Pancreas (tissue), 10 donors: ENCODE measurements around the gene HDAC5. TPM values are rescaled to one million over a fixed set of nuclear protein-coding genes. Genes with fewer than 3 reads are reported as not detected.

ENCODE experiments used
- ATAC-seq, 4 donors: fragments of 200-7000 bp; cut with Tn5 transposase; one replicate each; pipeline versions ENCODE4 v1.8.0 to v1.9.1; 2020; ENCODE audit warnings: mild to moderate bottlenecking in 4 of 4, moderate library complexity in 4 of 4
- DNase-seq, 6 donors: peaks; one replicate each; pipeline ENCODE4 v3.0.0-alpha.2; 2020
- FAIRE-seq: peaks from 2 replicates; lab custom pipeline; 2012; peaks lifted over from hg19 to GRCh38; lab: Jason Lieb, UNC
- H3K27ac ChIP-seq, 4 donors: fragments of 200-600 bp; sonication (generic); 1 replicate in 3 of 4; 2 replicates in 1 of 4; pipeline versions ENCODE4 v1.5.0 to v1.8.0; 2020
- H3K27me3 ChIP-seq, 4 donors: fragments of 200-600 bp; one replicate each; pipeline ENCODE4 v1.8.0; 2021
- H3K36me3 ChIP-seq, 3 donors: fragments of 200-600 bp; sonication (generic) in 1 of 3; one replicate each; pipeline versions ENCODE4 v1.5.0 to v1.8.0; 2020 to 2021
- H3K4me1 ChIP-seq, 3 donors: fragments of 200-600 bp; one replicate each; pipeline ENCODE4 v1.8.0; 2021
- H3K4me3 ChIP-seq, 4 donors: fragments of 200-600 bp; sonication (generic) in 2 of 4; one replicate each; pipeline versions ENCODE4 v1.5.0 to v1.8.0; 2020 to 2021
- H3K9me3 ChIP-seq, 4 donors: fragments of 200-600 bp; one replicate each; pipeline ENCODE4 v1.8.0; 2021
- CTCF ChIP-seq, 4 donors: fragments of 200-600 bp; sonication (generic) in 3 of 4; IDR thresholded peaks; one replicate each; pipeline versions ENCODE4 v1.5.0 to v1.8.0; 2021; ENCODE audit warnings: antibody characterized with exemption in 4 of 4
- WGBS, 2 donors: extraction: QIAGEN DNeasy Blood & Tissue Kit; methylation state at CpG; one replicate each; pipeline ENCODE4 v1.1.7; 2013; 5-methylcytosine and 5-hydroxymethylcytosine counted together
- intact Hi-C, 3 donors: fragments of 100-400 bp; cut with DNase I; formaldehyde crosslinking; loops; one replicate each; pipeline versions ENCODE4 v1.11.1 to v1.14.2; 2022
- polyA plus RNA-seq, 2 donors: library from polyadenylated mRNA; stranded (reverse); fragments of 200-250 nt; gene quantifications; one replicate each; pipeline ENCODE4 v1.2.3, GENCODE V29; 2013
- total RNA-seq, 6 donors: library from RNA; stranded (reverse); fragmentation: NEBNext Ultra II Directional in 4 of 6; extraction: Animal tissue kit (Norgen Biotek cat#: 25700) in 4 of 6; gene quantifications; one replicate each; pipeline versions ENCODE4 v1.2.1 to v1.2.4, GENCODE V29; 2021 to 2023
- donor health status: healthy with polysubstance abuse.
- donor health status: DM: no; HTN: no; CAD: no; lungs with moderate emphysema.
- donor health status: DM: no; HTN: no; CAD: no.
- donor health status: control.
- donor health status: control.
- donor health status: Bipolar disorder and iron deficiency.
- donor health status: DM: yes; HTN: yes; CAD: no.
- donor health status: DM: no; HTN: no; CAD: no.
- donor health status: DM: no; HTN: no; CAD: no.
- donor health status: DM: yes; HTN: yes; CAD: no.

The HDAC5 gene
- total RNA-seq (10 to 100 TPM; 10.9 to 32.1 (median 16.1) TPM), polyA plus RNA-seq (10 to 100 TPM; 25.8 to 38.1 TPM)

DNA sequence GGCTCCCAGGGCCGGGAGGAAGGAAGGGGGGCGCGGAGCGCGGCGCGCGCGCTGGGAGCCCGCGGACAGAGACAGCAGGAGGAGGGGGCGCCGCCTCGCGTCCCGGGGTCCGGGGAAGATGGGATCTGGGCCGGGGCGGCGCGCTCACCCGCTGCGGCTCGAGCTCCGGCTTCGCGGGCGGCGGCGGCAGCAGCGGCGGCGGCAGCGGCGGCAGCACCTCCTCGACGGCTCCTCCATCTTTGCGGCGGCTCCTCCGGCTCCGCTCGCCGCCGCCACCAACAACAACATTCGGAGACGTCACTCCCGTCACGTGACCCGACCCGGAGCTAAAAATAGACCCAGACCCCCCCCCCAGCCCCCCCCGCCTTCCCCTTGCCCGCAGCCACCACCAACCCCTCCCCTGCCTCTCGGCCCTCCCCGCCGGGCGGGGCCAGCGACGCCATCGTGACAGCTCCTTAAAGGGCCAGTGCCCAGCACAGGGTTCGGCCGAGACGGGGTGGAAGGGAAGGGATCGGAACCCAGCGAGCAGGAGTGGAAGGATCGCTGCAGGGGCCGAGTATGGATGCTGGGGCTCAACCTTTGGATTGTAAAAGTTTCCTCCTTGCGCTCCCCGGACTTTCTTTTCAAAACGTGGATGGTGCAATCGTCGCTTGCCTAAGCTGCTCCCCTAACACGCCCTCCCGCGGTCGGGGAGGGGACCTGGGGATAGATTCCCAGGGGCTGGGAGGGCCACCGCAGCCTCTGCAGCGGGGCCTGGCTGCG lies at the start of gene HDAC5:
Gene HDAC5, minus strand, starts transcription at position 286 of the 762 bp plus-strand sequence. CDS start 6,126 bp downstream, outside the sequence.
- no peak for FAIRE-seq
- Histone ChIP-seq H3K27ac (peak within 1 kb of the TSS; percentile 74 to 88 (median 81)), H3K4me1 (peaks cover 0 to 6% (median 6%) of the 10 kb centered on the region in 3 donors)

GRCh38 chr17:44171931-44172455 lies 48.6 kb upstream of the HDAC5 start:
- ATAC-seq (no peak), FAIRE-seq (no peak), DNase-seq (peak in 1 of 6 donors; percentile 69)
- H3K27ac ChIP-seq: no peak overlapping the region
- intact Hi-C loops: no loop called here
- no peaks in the 10 kb centered on the region for H3K9me3 ChIP-seq
- H3K4me3 ChIP-seq: no peak overlapping the region
- WGBS, 2 donors: 70 to 73% methylated on average over 17 of the region's 17 CpGs
- no peak for TF ChIP-seq CTCF (IDR thresholded peaks at IDR 0.05)
- peaks cover 0 to 6% (median 5%) of the 10 kb centered on the region in 3 donors for H3K4me1 ChIP-seq
- H3K36me3 ChIP-seq: peaks cover 0 to 4% (median 0%) of the 10 kb centered on the region in 3 donors
- H3K27me3 ChIP-seq: no peaks in the 10 kb centered on the region

More for the DNA sequence above, at the start of gene HDAC5:
- DNase-seq (peak; percentile 95 to 98 (median 96)), ATAC-seq (peak; percentile 97 to 99 (median 97))
- intact Hi-C loops: no loop called here
- H3K4me3 ChIP-seq: peak within 1 kb of the TSS; percentile 92 to 100 (median 97)
- no peaks in the 10 kb centered on the region for H3K9me3 ChIP-seq
- no peaks in the 10 kb centered on the region for H3K36me3 ChIP-seq
- WGBS, 2 donors: 1% methylated on average over 50 to 76 of the region's 78 CpGs
- peak in 2 of 4 donors; percentile 7 to 35 for TF ChIP-seq CTCF (IDR thresholded peaks at IDR 0.05)
- H3K27me3 ChIP-seq: no peaks in the 10 kb centered on the region

- DNase-seq: peak; percentile 54 to 87 (median 70)
Observed at GRCh38 chr17:44170499-44171201, 47.2 kb upstream of the HDAC5 start, which contains the start of gene ASB16. Gene ASB16, plus strand, starts transcription at chr17:44170704. Its CDS starts 86 bp downstream, at chr17:44170790.

DNA sequence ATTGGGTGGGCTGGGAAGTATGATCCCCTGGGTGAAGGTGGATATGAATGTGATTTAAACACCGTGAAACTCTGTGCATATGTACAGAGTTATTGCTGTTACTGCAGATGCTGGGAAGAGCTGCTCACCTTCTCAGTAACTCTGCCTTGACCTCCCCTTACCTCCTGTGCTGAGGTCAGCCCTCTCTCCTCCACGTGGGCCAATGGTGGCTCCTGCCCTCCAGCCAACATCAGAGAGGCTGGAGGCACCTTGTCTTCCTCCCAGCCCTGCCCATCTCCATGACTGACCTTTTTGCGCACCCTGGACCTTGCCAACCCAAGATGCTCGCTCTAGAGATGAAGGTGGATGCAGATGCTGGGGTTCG lies 46.7 kb upstream of the HDAC5 start:
- intact Hi-C loops: no loop called here
- 31% methylated on average over 5 of the region's 5 CpGs for WGBS, 2 donors
- FAIRE-seq: no peak

More at GRCh38 chr17:44170499-44171201, 47.2 kb upstream of the HDAC5 start, which contains the start of gene ASB16:
- intact Hi-C loops: no loop called here
- no peaks in the 10 kb centered on the region for H3K36me3 ChIP-seq
- 10 to 14% methylated on average over 21 of the region's 21 CpGs for WGBS, 2 donors
- H3K27me3 ChIP-seq: no peaks in the 10 kb centered on the region
- no peak for TF ChIP-seq CTCF (IDR thresholded peaks at IDR 0.05)
- H3K27ac ChIP-seq: peak within 1 kb of the TSS; percentile 55 to 83 (median 69)
- no peak for FAIRE-seq
- ATAC-seq: peak; percentile 82 to 90 (median 88)
- H3K9me3 ChIP-seq: no peaks in the 10 kb centered on the region
- H3K4me3 ChIP-seq: peak within 1 kb of the TSS in 2 of 4 donors; percentile 39 to 43
- H3K4me1 ChIP-seq: peaks cover 0 to 6% (median 5%) of the 10 kb centered on the region in 3 donors

More for the DNA sequence above, 46.7 kb upstream of the HDAC5 start:
- peaks cover 0 to 6% (median 5%) of the 10 kb centered on the region in 3 donors for H3K4me1 ChIP-seq
- no peaks in the 10 kb centered on the region for H3K9me3 ChIP-seq
- no peaks in the 10 kb centered on the region for H3K27me3 ChIP-seq
- TF ChIP-seq CTCF (IDR thresholded peaks at IDR 0.05): no peak
- DNase-seq (no peak), ATAC-seq (peak in 1 of 4 donors; percentile 13)
- H3K4me3 ChIP-seq: peak overlapping the region in 1 of 4 donors; percentile 43
- H3K27ac ChIP-seq: peak overlapping the region; percentile 55 to 83 (median 69)
- H3K36me3 ChIP-seq: no peaks in the 10 kb centered on the region
